GM19324 (cell line): Measurements from ENCODE around the gene C17orf58.
A peak's percentile ranks its signal among the peaks of the same experiment; 100 is the strongest.
"Not testable (repeated sequence)": the region's sequence is repeated elsewhere in the genome, so short reads cannot be mapped to it uniquely, and the experiment has no call there.

Experiments
- ATAC-seq: cut with Tn5 transposase; IDR thresholded peaks from one replicate; pipeline ENCODE4 v1.9.1; 2021; ENCODE audit warnings: mild to moderate bottlenecking, moderate library complexity; ENCODE audit not compliant: unreplicated experiment, low FRiP score

C17orf58 gene

GRCh38 chr17:68006797-68007196 is 10.5 kb upstream of the C17orf58 start:
- no peak for ATAC-seq

DNA sequence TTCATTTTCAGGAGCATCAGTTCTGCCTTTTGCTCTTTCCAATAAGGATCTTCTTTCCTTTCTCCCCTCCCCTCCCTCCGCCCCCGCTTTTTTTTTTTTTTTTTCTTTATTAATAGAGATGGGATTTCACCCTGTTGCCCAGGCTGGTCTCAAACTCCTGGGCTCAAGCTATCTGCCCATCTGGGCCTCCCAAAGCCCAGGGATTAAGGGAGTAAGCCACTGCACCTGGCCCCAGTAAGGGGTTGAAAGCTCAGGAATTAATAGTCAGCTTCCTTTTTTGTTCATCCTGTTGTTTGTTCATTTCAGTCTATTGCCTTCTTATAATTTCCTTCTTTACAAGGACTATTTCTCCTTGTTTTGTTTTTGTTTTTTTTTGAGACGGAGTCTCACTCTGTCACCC is 7.9 kb upstream of the C17orf58 start:
- ATAC-seq, result no peak

- ATAC-seq, result no peak
Measured at GRCh38 chr17:67999291-67999911, 3.1 kb upstream of the C17orf58 start.

GRCh38 chr17:67998466-67998865 is 2.2 kb upstream of the C17orf58 start:
- no peak for ATAC-seq

DNA sequence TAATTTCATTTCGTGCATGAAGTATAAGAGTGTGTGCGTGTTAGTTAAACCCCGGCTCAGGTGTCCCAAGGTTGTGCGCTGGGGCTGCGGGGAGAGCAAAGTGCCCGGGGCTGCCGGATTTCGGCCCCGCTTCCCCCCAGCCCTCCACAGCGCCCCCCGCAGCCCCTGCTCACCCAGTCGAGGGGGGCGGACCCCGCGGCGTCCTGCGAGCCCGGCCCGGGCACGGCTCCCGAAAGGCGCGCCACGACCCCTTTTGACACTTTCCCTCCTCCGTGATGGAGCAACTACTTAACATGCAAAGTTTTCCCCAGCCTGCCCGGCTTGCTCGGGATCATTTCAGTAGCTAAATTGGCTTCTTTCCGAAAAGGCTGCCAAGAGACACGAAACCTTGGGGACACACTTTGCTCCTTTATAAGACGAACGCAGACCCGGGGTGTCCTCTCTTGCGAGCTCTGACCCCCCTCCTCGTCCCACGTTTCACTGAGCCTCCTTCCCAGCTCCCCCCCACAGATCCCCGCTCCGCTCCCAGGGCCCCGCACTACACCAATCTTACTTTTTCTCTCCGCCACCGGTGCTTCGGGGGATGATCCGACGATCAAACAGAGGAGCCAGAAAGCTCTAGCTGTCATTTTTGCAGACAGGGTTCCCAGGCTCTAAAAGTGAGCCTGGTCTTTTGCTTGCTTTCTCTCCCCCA is 552 bp downstream of the C17orf58 start:
- no peak for ATAC-seq

GRCh38 chr17:67994817-67995569 is 1.3 kb downstream of the C17orf58 start:
- no peak for ATAC-seq

- ATAC-seq, result no peak
Measured at GRCh38 chr17:67993998-67994361, 2.3 kb downstream of the C17orf58 start.

- peak; percentile 87 for ATAC-seq
Measured at GRCh38 chr17:67993153-67993997, 2.9 kb downstream of the C17orf58 start.

DNA sequence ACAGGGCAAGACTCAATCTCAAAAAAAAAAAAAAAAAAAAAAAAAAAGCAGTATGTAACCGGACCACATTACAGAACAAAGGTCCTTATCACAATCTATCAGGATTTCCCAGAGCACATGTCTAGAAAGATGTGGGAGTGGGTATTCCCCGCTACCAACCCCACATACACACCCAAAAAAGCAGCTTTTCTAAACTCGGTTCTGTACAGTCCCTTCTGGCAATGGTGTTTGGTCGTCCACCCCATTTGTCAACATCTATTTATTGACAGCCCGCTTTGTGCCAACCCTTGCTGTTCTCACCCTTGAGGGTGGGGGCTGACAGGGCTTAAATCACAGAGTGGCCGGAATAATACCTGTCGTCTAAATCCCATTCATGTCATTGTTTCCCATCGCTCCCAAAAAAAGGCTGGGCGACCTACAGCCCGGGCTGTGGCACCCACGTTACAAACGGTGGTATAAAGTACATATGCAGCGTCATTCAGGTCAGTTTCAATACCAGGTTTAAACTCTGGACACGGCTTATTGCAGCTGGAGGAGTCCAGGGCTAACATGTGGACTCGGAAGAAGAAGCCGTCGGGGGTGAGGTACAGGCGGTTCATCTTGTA is 3.6 kb downstream of the C17orf58 start:
- ATAC-seq, result no peak

- no peak for ATAC-seq
Measured at GRCh38 chr17:67990909-67991308, 5.4 kb downstream of the C17orf58 start.

DNA sequence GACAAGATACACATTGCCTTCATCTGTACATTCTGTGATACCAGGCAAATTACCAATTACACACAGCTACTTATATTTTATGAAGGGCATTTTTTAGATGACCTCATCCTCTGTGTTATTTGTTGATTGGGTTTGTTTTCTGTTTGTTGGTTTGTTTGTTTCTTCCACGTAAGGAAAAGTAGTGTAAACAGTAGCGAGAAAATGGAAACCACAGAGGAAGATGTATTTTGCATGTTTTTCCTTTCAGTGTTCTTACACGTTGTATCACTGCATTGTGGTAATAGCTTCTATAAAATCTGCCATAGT is 12.9 kb downstream of the C17orf58 start:
- ATAC-seq, result no peak

- no peak for ATAC-seq
Measured at GRCh38 chr17:67982686-67983382, 13.4 kb downstream of the C17orf58 start.

DNA sequence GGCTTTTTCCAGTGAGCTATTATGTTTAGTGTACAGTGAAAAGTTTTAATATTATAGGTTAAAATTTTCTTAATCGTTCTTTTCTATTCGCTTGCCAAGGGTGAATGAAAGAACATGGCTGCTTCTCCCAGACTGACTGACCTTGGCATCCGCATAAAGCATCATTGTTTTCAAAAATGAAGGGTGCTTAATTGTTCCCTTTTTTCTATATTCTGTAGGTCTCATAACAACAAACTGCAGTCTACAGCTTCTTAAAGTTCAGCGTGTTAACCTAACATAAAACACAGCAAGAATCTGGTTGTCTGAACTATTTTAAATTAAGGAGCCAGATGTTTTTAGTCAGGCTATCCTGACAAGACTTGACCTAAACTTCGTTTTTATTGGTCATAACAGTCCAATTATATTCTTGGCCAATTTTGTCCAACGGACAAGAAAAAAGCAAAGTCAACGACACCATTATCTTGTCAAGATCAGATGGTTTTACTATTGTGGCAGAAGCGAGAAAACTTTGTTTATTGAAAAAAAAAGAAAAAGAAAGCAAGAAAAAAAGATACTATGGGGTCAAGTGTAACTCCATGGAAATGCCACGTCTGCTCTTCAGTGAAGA is 14.1 kb downstream of the C17orf58 start:
- no peak for ATAC-seq

DNA sequence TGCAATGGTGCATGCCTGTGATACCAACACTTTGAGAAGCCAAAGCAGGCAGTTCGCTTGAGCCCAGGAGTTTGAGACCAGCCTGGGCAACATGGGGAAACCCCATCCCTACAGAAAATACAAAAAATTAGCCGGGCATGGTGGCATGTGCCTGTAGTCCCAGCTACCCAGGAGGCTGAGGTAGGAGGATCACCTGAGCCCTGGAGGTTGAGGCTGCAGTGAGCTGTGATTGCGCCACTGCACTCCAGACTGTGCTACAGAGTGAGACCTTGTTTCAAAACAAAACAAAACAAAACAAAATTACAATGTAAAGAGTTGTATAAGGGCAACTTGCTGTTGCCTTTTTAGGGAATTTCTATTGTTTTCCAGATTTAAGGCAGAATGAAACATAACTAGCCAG is 15.4 kb downstream of the C17orf58 start:
- ATAC-seq, result not testable (repeated sequence)

DNA sequence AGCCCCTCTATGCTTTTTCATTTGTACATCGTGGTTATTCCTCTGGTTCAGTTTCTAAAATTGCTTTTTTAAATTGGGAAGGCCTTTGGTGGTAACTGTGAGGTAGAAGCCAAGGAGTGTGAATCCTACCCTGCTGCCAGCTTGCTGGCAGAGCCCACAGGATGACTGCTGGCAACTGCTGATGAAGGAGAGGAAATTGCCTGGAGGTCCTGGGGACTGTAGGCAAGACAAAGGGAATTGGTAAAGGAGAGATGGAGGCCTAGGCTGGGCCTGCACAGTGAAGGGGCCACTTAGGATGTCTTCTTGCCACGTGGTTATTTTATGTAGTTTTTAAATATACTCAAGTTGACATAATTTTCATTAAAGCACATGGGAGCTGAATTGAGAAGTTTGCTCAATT is 15.8 kb downstream of the C17orf58 start:
- ATAC-seq, result no peak

DNA sequence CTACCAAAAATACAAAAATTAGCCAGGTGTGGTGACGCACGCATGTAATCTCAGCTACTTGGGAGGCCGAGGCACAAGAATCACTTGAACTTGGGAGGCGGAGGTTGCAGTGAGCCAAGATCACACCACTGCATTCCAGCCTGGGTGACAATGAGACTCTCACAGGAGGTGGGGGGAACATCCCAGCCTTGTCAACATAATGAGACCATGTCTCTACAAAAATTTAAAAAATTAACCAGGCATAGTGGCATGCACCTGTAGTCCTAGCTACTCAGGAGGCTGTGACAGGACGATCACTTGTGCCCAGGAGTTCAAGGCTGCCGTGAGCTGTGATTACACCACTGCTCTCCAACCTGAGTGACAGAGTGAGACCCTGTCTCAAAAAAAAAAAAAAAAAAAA is 20.0 kb downstream of the C17orf58 start:
- ATAC-seq, result not testable (repeated sequence)

- ATAC-seq, result no peak
Measured at GRCh38 chr17:67974598-67975066, 21.6 kb downstream of the C17orf58 start.

- ATAC-seq, result no peak
Measured at GRCh38 chr17:67974185-67974584, 22.1 kb downstream of the C17orf58 start.

GRCh38 chr17:67970783-67971182 is 25.5 kb downstream of the C17orf58 start:
- no peak for ATAC-seq
